Osteoblast (primary cell): Measurements from ENCODE around the gene DSTYK. TPM values are rescaled to one million over a fixed set of nuclear protein-coding genes. Genes with fewer than 3 reads are reported as not detected.

Source experiments
- DNase-seq: peaks from one replicate; pipeline ENCODE4 v3.0.0; 2011; ENCODE audit warnings: low spot score, mixed read lengths; ENCODE audit not compliant: insufficient read length; ENCODE audit errors: missing footprints
- H2AFZ ChIP-seq: 2 replicates; pipeline ENCODE4 v1.6.0; 2011; ENCODE audit warnings: mild to moderate bottlenecking, low read length
- H3K27ac ChIP-seq: 2 replicates; pipeline ENCODE4 v1.5.1; 2011; ENCODE audit warnings: mild to moderate bottlenecking, low read depth, low read length, moderate library complexity
- H3K27me3 ChIP-seq: 2 replicates; pipeline ENCODE4 v1.6.0; 2012; ENCODE audit warnings: mild to moderate bottlenecking, control low read depth, inconsistent platforms, low read length, moderate library complexity; ENCODE audit not compliant: insufficient read depth
- H3K36me3 ChIP-seq: 2 replicates; pipeline ENCODE4 v1.5.1; 2011; ENCODE audit warnings: mild to moderate bottlenecking, low read length, control low read depth, moderate library complexity; ENCODE audit not compliant: insufficient read depth
- H3K4me1 ChIP-seq: 2 replicates; pipeline ENCODE4 v1.5.1; 2011; ENCODE audit warnings: mild to moderate bottlenecking, low read length, control low read depth, moderate library complexity; ENCODE audit not compliant: insufficient read depth
- H3K4me2 ChIP-seq: 2 replicates; pipeline ENCODE4 v1.6.0; 2011; ENCODE audit warnings: mild to moderate bottlenecking, low read length; ENCODE audit not compliant: insufficient read depth
- H3K4me3 ChIP-seq: fragments of 200-600 bp; sonication (generic); 3 replicates; pipeline ENCODE4 v1.5.1; 2012; ENCODE audit warnings: mild to moderate bottlenecking, low read length, inconsistent platforms; ENCODE audit not compliant: insufficient read depth
- H3K79me2 ChIP-seq: 2 replicates; pipeline ENCODE4 v1.6.0; 2012; ENCODE audit warnings: mild to moderate bottlenecking, low read length, control low read depth, inconsistent platforms; ENCODE audit not compliant: insufficient read depth
- H3K9me3 ChIP-seq: 2 replicates; pipeline ENCODE4 v1.5.1; 2011; ENCODE audit warnings: low read depth, low read length, control low read depth
- H4K20me1 ChIP-seq: 2 replicates; pipeline ENCODE4 v1.6.0; 2012; ENCODE audit warnings: mild to moderate bottlenecking, low read length, control low read depth; ENCODE audit not compliant: insufficient read depth
- total RNA-seq: library from RNA; depleted of rRNA; stranded (reverse); fragments of >200 nt; gene quantifications from 2 replicates; pipeline ENCODE4 v1.2.3, GENCODE V29; 2012
- TF ChIP-seq, protein P1 (sequence below): IDR thresholded peaks from 2 replicates; pipeline ENCODE4 v1.5.1; 2011; ENCODE audit warnings: mild to moderate bottlenecking, low read depth, low read length, moderate library complexity; ENCODE audit errors: extremely low read depth

The DSTYK gene
- total RNA-seq, 1 donor = 18.1 TPM

DNA sequence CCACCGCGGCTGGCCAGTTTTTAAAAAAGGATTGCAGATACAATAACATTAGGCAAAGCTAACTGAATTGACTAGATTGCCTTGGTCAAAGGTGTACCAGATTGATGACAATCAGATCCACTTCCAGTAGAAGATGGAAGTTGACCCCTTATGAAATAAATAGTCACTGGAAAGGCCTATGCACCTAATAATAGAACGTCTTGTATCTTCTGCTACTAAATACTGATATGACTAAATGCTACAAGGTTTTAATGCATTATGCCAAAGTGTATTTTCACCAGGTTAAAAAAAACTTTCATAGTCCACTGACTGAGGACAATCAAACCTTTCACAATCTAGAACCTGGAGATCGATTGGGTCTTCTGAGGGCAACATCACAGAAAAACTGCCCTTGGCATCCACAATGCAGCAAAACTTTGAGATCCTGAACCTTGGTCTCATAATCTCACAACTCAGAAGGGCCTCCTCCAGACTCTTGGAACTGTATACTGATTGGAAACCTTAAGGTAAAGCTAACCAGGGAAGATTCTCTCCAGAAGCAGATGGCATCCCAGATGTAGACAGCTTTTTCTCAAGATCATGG lies 82.0 kb downstream of the DSTYK start:
- Histone ChIP-seq H3K4me3 (no peak overlapping the region), H3K9me3 (no peaks in the 10 kb centered on the region), H3K4me2 (no peak overlapping the region), H3K36me3 (no peaks in the 10 kb centered on the region), H3K27ac (no peak overlapping the region), H3K4me1 (no peaks in the 10 kb centered on the region), H2AFZ (no peak overlapping the region), H3K79me2 (no peaks in the 10 kb centered on the region), H3K27me3 (no peaks in the 10 kb centered on the region), H4K20me1 (no peaks in the 10 kb centered on the region)
- TF ChIP-seq, protein P1, sequence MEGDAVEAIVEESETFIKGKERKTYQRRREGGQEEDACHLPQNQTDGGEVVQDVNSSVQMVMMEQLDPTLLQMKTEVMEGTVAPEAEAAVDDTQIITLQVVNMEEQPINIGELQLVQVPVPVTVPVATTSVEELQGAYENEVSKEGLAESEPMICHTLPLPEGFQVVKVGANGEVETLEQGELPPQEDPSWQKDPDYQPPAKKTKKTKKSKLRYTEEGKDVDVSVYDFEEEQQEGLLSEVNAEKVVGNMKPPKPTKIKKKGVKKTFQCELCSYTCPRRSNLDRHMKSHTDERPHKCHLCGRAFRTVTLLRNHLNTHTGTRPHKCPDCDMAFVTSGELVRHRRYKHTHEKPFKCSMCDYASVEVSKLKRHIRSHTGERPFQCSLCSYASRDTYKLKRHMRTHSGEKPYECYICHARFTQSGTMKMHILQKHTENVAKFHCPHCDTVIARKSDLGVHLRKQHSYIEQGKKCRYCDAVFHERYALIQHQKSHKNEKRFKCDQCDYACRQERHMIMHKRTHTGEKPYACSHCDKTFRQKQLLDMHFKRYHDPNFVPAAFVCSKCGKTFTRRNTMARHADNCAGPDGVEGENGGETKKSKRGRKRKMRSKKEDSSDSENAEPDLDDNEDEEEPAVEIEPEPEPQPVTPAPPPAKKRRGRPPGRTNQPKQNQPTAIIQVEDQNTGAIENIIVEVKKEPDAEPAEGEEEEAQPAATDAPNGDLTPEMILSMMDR = no peak
- DNase-seq = no peak

DNA sequence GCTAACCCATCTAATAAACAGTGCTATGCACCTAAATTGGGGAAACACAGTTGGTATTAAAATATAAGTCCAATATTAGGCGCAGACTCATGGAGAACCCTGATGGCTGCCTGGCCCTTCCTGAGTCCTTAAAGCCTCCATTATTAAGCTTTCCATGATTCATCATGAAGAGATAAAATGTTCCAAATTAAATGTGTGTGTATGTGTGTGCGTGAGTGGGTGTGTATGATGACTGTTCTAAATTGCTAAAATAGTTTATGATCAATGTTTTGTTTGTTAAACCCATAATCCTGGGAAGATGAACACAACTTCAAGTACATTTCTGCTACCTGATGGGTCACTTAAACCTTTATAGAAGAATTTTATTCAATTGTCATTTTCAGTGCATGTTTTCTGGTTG lies 83.5 kb downstream of the DSTYK start:
- TF ChIP-seq, protein P1 = no peak
- no peak overlapping the region for H3K27ac ChIP-seq
- H3K27me3 ChIP-seq = no peaks in the 10 kb centered on the region
- H3K9me3 ChIP-seq = no peaks in the 10 kb centered on the region
- H3K4me2 ChIP-seq = no peak overlapping the region
- H3K4me3 ChIP-seq = no peak overlapping the region
- H4K20me1 ChIP-seq = no peaks in the 10 kb centered on the region
- no peaks in the 10 kb centered on the region for H3K36me3 ChIP-seq
- DNase-seq = no peak
- H3K79me2 ChIP-seq = no peaks in the 10 kb centered on the region
- H3K4me1 ChIP-seq = no peaks in the 10 kb centered on the region
- H2AFZ ChIP-seq = no peak overlapping the region

DNA sequence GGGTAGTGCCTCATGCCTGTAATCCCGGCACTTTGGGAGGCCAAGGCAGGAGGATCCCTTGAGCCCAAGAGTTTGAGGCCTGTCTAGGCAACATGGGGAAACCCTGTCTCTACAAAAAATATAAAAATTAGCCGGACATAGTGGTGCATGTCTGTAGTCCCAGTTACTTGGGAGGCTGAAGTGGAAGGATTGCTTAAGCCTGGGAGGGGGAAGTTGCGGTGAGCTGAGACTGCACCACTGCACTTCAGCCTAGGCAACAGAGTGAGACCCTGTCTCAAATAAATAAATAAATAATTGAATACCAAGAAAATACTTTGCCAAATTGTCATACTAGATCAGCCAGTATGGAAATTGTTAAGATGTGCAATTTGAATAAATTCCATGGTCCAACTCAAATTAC lies 83.9 kb downstream of the DSTYK start:
- no peaks in the 10 kb centered on the region for H4K20me1 ChIP-seq
- H3K4me3 ChIP-seq = no peak overlapping the region
- H3K36me3 ChIP-seq = no peaks in the 10 kb centered on the region
- TF ChIP-seq, protein P1 = no peak
- H3K9me3 ChIP-seq = no peaks in the 10 kb centered on the region
- H3K27me3 ChIP-seq = no peaks in the 10 kb centered on the region
- no peak overlapping the region for H2AFZ ChIP-seq
- no peak overlapping the region for H3K27ac ChIP-seq
- no peak overlapping the region for H3K4me2 ChIP-seq
- peaks cover 4% of the 10 kb centered on the region for H3K4me1 ChIP-seq
- no peaks in the 10 kb centered on the region for H3K79me2 ChIP-seq
- DNase-seq = no peak

DNA sequence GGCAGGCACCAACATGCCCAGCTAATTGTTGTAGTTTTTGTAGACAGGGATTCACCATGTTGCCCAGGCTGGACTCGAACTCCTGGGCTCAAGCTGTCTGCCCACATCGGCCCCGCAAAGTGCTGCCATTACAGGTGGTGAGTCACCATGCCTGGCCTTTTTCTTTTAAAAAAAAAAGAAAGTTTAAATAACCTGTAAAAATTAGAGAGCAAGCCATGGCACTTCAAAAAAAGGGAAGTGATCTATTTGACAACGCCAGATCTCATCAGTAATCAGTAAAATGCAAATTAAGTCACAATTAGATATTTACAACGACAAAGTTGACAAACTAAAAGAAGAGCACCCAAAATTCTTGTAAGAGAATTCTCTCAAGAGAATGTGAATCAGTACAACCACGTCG lies 86.8 kb downstream of the DSTYK start:
- no peak for DNase-seq
- peaks cover 21% of the 10 kb centered on the region for H3K79me2 ChIP-seq
- TF ChIP-seq, protein P1 = no peak
- peaks cover 15% of the 10 kb centered on the region for H3K4me1 ChIP-seq
- no peak overlapping the region for H3K4me2 ChIP-seq
- H3K4me3 ChIP-seq = no peak overlapping the region
- no peaks in the 10 kb centered on the region for H3K36me3 ChIP-seq
- H2AFZ ChIP-seq = no peak overlapping the region
- no peak overlapping the region for H3K27ac ChIP-seq
- no peaks in the 10 kb centered on the region for H3K9me3 ChIP-seq
- no peaks in the 10 kb centered on the region for H3K27me3 ChIP-seq
- peaks cover 10% of the 10 kb centered on the region for H4K20me1 ChIP-seq
